IMR-90 (cell line): ENCODE results near the gene MRPL51. TPM values are rescaled to one million over a fixed set of nuclear protein-coding genes. Genes with fewer than 3 reads are reported as not detected.

Experiments used
- ATAC-seq: fragments of 200-7000 bp; cut with Tn5 transposase; 2 replicates; pipeline ENCODE4 v1.9.1; 2020; ENCODE audit warnings: low read depth, mild to moderate bottlenecking, moderate library complexity
- BruUV-seq: library from RNA; stranded (reverse); fragments of 400-500 nt; replicated peaks from 2 replicates; lab custom pipeline; 2021; lab: Mats Ljungman, UMichigan
- CTCF ChIA-PET: fragments of 300-600 bp; formaldehyde crosslinking; extraction: SDS; loops from one replicate; lab custom pipeline; 2021; ENCODE audit warnings: antibody characterized with exemption; lab: Yijun Ruan, JAX
- POLR2A ChIA-PET: fragments of 300-600 bp; sonication (Branson Sonifier 250); formaldehyde crosslinking; loops from one replicate; lab custom pipeline; 2022; ENCODE audit warnings: antibody characterized with exemption; ENCODE audit not compliant: unreplicated experiment; lab: Charles Lee
- DNase-seq: peaks from one replicate; pipeline ENCODE4 v3.0.0; 2013
- H2AFZ ChIP-seq: replicated peaks from 2 replicates; pipeline ENCODE3; 2013; ENCODE audit warnings: low read length, mild to moderate bottlenecking; ENCODE audit not compliant: poor library complexity
- H2AK5ac ChIP-seq: 2 replicates; pipeline ENCODE4 v1.6.1; 2013; ENCODE audit warnings: low read depth, low read length, inconsistent platforms
- H2AK9ac ChIP-seq: replicated peaks from 2 replicates; pipeline ENCODE3; 2013; ENCODE audit warnings: mild to moderate bottlenecking, low read depth, low read length, moderate library complexity; ENCODE audit not compliant: poor library complexity
- H2BK120ac ChIP-seq: 2 replicates; pipeline ENCODE4 v1.6.1; 2013; ENCODE audit warnings: low read depth, low read length, inconsistent platforms
- H2BK15ac ChIP-seq: 3 replicates; pipeline ENCODE4 v1.6.1; 2013; ENCODE audit warnings: low read depth, low read length, inconsistent platforms
- H2BK20ac ChIP-seq: 2 replicates; pipeline ENCODE4 v1.6.1; 2013; ENCODE audit warnings: low read depth, mild to moderate bottlenecking, inconsistent platforms, low read length, moderate library complexity
- H2BK5ac ChIP-seq: 2 replicates; pipeline ENCODE4 v1.6.1; 2013; ENCODE audit warnings: mild to moderate bottlenecking, low read depth, low read length, inconsistent platforms; ENCODE audit not compliant: poor library complexity, severe bottlenecking
- H3K14ac ChIP-seq: replicated peaks from 2 replicates; pipeline ENCODE4 v1.6.1; 2013; ENCODE audit warnings: low read depth, low read length, inconsistent platforms
- H3K18ac ChIP-seq: 2 replicates; pipeline ENCODE4 v1.6.1; 2013; ENCODE audit warnings: low read depth, low read length, control low read depth
- H3K23ac ChIP-seq: 2 replicates; pipeline ENCODE4 v1.6.1; 2013; ENCODE audit warnings: low read depth, low read length, inconsistent platforms
- H3K27ac ChIP-seq: 2 replicates; pipeline ENCODE4 v1.5.1; 2013; ENCODE audit warnings: mild to moderate bottlenecking, control low read depth, low read length; ENCODE audit not compliant: insufficient read depth
- H3K27me3 ChIP-seq: 2 replicates; pipeline ENCODE4 v1.6.1; 2013; ENCODE audit warnings: low read length; ENCODE audit not compliant: control insufficient read depth, insufficient read depth
- H3K36me3 ChIP-seq: 2 replicates; pipeline ENCODE4 v1.6.1; 2013; ENCODE audit warnings: low read length, mixed read lengths; ENCODE audit not compliant: control insufficient read depth, insufficient read depth
- H3K4ac ChIP-seq: 2 replicates; pipeline ENCODE4 v1.6.1; 2013; ENCODE audit warnings: low read depth, low read length, inconsistent platforms
- H3K4me1 ChIP-seq: 2 replicates; pipeline ENCODE4 v1.6.1; 2013; ENCODE audit warnings: low read length, mixed read lengths; ENCODE audit not compliant: control insufficient read depth, insufficient read depth
- H3K4me2 ChIP-seq: 2 replicates; pipeline ENCODE4 v1.6.1; 2013; ENCODE audit warnings: low read depth, mild to moderate bottlenecking, control low read depth, low read length, moderate library complexity
- H3K4me3 ChIP-seq: 2 replicates; pipeline ENCODE4 v1.5.1; 2013; ENCODE audit warnings: low read depth, mild to moderate bottlenecking, control low read depth, low read length, moderate library complexity; ENCODE audit not compliant: insufficient read depth
- H3K56ac ChIP-seq: 2 replicates; pipeline ENCODE4 v1.6.1; 2013; ENCODE audit warnings: low read length, inconsistent platforms; ENCODE audit not compliant: insufficient read depth; ENCODE audit errors: extremely low read depth
- H3K79me1 ChIP-seq, 2 experiments: 2 replicates each; pipeline ENCODE4 v1.6.1; 2013; ENCODE audit warnings: low read length in 2 of 2, inconsistent platforms in 1 of 2, low read depth in 1 of 2
- H3K9ac ChIP-seq: 2 replicates; pipeline ENCODE4 v1.6.1; 2013; ENCODE audit warnings: low read depth, low read length, control low read depth
- H3K9me1 ChIP-seq: 2 replicates; pipeline ENCODE4 v1.6.1; 2013; ENCODE audit warnings: low read length, inconsistent platforms; ENCODE audit not compliant: insufficient read depth
- H3K9me3 ChIP-seq: 2 replicates; pipeline ENCODE4 v1.6.1; 2013; ENCODE audit warnings: low read length; ENCODE audit not compliant: control insufficient read depth, insufficient read depth
- H4K20me1 ChIP-seq: 2 replicates; pipeline ENCODE4 v1.6.1; 2013; ENCODE audit warnings: low read length, inconsistent platforms; ENCODE audit not compliant: insufficient read depth
- H4K5ac ChIP-seq: 2 replicates; pipeline ENCODE4 v1.6.1; 2013; ENCODE audit warnings: mild to moderate bottlenecking, low read depth, low read length, control low read depth
- H4K8ac ChIP-seq, 2 experiments: 2 replicates each; pipeline ENCODE4 v1.6.1; 2013; ENCODE audit warnings: low read depth in 2 of 2, low read length in 2 of 2, control low read depth in 1 of 2, inconsistent platforms in 1 of 2
- H4K91ac ChIP-seq: 2 replicates; pipeline ENCODE4 v1.6.1; 2013; ENCODE audit warnings: low read depth, low read length, inconsistent platforms; ENCODE audit not compliant: insufficient read depth
- CHD1 ChIP-seq: IDR thresholded peaks from 2 replicates; pipeline ENCODE4 v1.6.1; 2012; ENCODE audit warnings: low read depth, low read length, improper control_type of control experiment
- CTCF ChIP-seq: conservative IDR thresholded peaks from 2 replicates; pipeline ENCODE4 v1.5.1; 2012; ENCODE audit warnings: mild to moderate bottlenecking, low read depth, low read length, improper control_type of control experiment
- MAFK ChIP-seq: IDR thresholded peaks from 2 replicates; pipeline ENCODE4 v1.6.1; 2012; ENCODE audit warnings: low read depth, low read length, improper control_type of control experiment
- RAD21 ChIP-seq: IDR thresholded peaks from 2 replicates; pipeline ENCODE4 v1.6.1; 2012; ENCODE audit warnings: low read length, improper control_type of control experiment
- WGBS, 2 experiments: methylation state at CpG; one replicate each; pipeline versions ENCODE4 v1.1.5 to v1.1.7; 2013; ENCODE audit warnings: missing lambda C conversion rate in 2 of 2; ENCODE audit not compliant: insufficient read length in 1 of 2; ENCODE audit errors: extremely low coverage in 2 of 2; 5-methylcytosine and 5-hydroxymethylcytosine counted together
- dilution Hi-C: fragments of 300-500 bp; cut with HindIII; formaldehyde crosslinking; loops from one replicate; pipeline ENCODE4 v1.14.3; 2018; ENCODE audit warnings: low sequenced_read_pairs; ENCODE audit not compliant: unreplicated experiment
- in situ Hi-C: fragments of 300-500 bp; cut with MboI; formaldehyde crosslinking; loops from 3 replicates; pipeline ENCODE4 v1.14.3; 2019; ENCODE audit warnings: low sequenced_read_pairs, inconsistent platforms, mixed read lengths
- intact Hi-C: fragments of 100-400 bp; cut with micrococcal nuclease; formaldehyde crosslinking; loops from 2 replicates; pipeline ENCODE4 v1.10.0; 2022
- polyA plus RNA-seq, 3 experiments: library from polyadenylated mRNA; depleted of rRNA; stranded (reverse); fragments of >200 nt; gene quantifications; 2 replicates each; pipeline ENCODE4 v1.2.3, GENCODE V29; 2012; ENCODE audit warnings: low replicate concordance in 1 of 3
- total RNA-seq: library from RNA; depleted of rRNA; stranded (reverse); fragments of >200 nt; gene quantifications from 2 replicates; pipeline ENCODE4 v1.2.3, GENCODE V29; 2012

The MRPL51 gene
- total and polyA plus RNA-seq, 2 of the 4 experiments (the other 2 are of a cell fraction), result 80.1 to 160 TPM

- Histone ChIP-seq H3K4me3 (peak overlapping the region; percentile 57; the same call in 1 of the 2 replicates), H3K4ac (peak overlapping the region; percentile 100), H3K79me1 (peaks cover 16 to 37% of the 10 kb centered on the region in 2 experiments), H3K56ac (peak overlapping the region; percentile 69; the same call in 1 of the 2 replicates), H3K9ac (peak overlapping the region; percentile 94), H4K8ac (peak overlapping the region; percentile 94 to 100), H2BK120ac (peak overlapping the region; percentile 71), H4K5ac (peak overlapping the region; percentile 52), H3K23ac (peak overlapping the region; percentile 83), H3K9me3 (no peaks in the 10 kb centered on the region), H3K36me3 (peaks cover 5% of the 10 kb centered on the region; the same call in 1 of the 2 replicates), H2BK20ac (peak overlapping the region; percentile 25; the same call in 1 of the 2 replicates), H3K4me1 (peaks cover 16% of the 10 kb centered on the region), H4K20me1 (no peaks in the 10 kb centered on the region), H2AK9ac (peak overlapping the region; percentile 98), H3K4me2 (peak overlapping the region; percentile 87), H3K27ac (peak overlapping the region; percentile 98), H3K27me3 (no peaks in the 10 kb centered on the region), H4K91ac (peak overlapping the region; percentile 96), H2BK5ac (peak overlapping the region; percentile 74), H3K18ac (peak overlapping the region; percentile 8; the same call in 1 of the 2 replicates), H2AK5ac (peak overlapping the region; percentile 89), H3K14ac (peak overlapping the region; percentile 95), H2AFZ (peak overlapping the region; percentile 95), H2BK15ac (peak overlapping the region; percentile 45), H3K9me1 (peaks cover 20% of the 10 kb centered on the region; the same call in 1 of the 2 replicates)
- ATAC-seq (no peak), DNase-seq (no peak)
- BruUV-seq, result TSS peak; percentile 52
- POLR2A ChIA-PET, result no interaction called here
- in situ Hi-C loops (loop anchor here (25.0 kb wide), 1 partner anchor 263 kb away; no protein-coding TSS in a partner anchor), intact Hi-C loops (no loop called here), dilution Hi-C loops (no loop called here)
- CTCF ChIA-PET, result no interaction called here
- WGBS, 2 experiments, result 100% methylated on average over 2 of the region's 16 CpGs; no CpG with 5 or more reads in 1 of the 2 experiments
- TF ChIP-seq CTCF (no peak), RAD21 (no peak), MAFK (no peak), CHD1 (no peak)
Measured at GRCh38 chr12:6450091-6450868, 42.8 kb downstream of the MRPL51 start.
